Breast epithelium (tissue), 3 donors: ENCODE measurements around the gene THSD4.

Experiments used
- POLR2A ChIP-seq: fragments of 450-650 bp; IDR thresholded peaks from one replicate; pipeline ENCODE4 v1.6.1; 2016; ENCODE audit warnings: antibody characterized with exemption, mild to moderate bottlenecking, moderate library complexity
- TF ChIP-seq, protein P1 (sequence below), 3 donors: fragments of 450-650 bp; IDR thresholded peaks; one replicate each; pipeline ENCODE4 v1.5.1; 2016 to 2017; ENCODE audit warnings: antibody characterized with exemption in 3 of 3, mild to moderate bottlenecking in 3 of 3, moderate library complexity in 3 of 3

DNA sequence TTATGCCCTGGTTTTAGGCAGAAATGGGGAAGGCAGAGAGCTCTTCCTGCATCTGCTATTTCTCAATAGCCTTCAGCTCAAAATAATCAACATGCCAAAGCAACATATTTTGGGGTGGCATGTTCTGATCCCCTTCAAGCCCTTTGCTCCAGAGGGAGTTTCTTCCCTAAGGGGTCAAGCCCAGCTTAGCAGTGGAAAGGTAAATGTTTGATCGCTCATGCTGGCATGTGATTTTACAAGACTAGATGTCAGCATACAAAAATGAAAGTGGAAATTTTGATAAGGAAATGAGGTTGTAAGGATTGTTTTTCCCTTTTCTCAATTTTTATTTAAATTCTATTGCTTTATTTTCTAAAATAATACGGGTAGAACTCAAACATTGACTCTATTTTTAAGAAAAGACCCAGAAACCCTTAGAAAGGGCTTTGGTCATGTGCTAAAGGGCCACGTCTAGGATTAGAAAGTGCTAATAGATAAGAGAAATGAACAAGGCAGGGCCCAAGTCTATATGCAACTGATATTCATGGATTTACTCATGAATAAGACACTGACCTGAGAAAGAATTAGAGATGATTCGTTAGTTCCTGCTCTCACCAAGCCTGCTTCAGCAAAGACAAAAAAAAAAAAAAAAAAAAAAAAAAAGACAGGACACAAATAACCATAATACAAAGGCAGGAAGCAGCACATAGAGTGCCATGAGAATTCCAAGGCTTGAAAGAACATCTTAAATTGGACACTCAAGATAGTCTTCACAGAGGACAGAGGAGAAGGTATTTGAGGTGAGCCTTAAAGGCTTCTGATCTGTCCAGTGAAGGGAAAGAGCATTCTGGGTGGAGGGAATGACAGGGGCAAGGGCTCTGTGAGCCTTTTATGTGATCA lies 640.1 kb downstream of the THSD4 start:
- TF ChIP-seq, protein P1, sequence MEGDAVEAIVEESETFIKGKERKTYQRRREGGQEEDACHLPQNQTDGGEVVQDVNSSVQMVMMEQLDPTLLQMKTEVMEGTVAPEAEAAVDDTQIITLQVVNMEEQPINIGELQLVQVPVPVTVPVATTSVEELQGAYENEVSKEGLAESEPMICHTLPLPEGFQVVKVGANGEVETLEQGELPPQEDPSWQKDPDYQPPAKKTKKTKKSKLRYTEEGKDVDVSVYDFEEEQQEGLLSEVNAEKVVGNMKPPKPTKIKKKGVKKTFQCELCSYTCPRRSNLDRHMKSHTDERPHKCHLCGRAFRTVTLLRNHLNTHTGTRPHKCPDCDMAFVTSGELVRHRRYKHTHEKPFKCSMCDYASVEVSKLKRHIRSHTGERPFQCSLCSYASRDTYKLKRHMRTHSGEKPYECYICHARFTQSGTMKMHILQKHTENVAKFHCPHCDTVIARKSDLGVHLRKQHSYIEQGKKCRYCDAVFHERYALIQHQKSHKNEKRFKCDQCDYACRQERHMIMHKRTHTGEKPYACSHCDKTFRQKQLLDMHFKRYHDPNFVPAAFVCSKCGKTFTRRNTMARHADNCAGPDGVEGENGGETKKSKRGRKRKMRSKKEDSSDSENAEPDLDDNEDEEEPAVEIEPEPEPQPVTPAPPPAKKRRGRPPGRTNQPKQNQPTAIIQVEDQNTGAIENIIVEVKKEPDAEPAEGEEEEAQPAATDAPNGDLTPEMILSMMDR (IDR thresholded peaks at IDR 0.05): no peak
- TF ChIP-seq POLR2A: no peak
